Measurements from ENCODE around the gene PPM1L.

The PPM1L gene

GRCh38 chr3:160951642-160952487, 195.8 kb downstream of the PPM1L start:
- no peak overlapping the region for H3K27ac ChIP-seq
- TF ChIP-seq CTCF (conservative IDR thresholded peaks at IDR 0.05) = no peak

- H3K27ac ChIP-seq = no peak overlapping the region
- no peak for TF ChIP-seq CTCF (conservative IDR thresholded peaks at IDR 0.05)
Observed at GRCh38 chr3:160953686-160954085, 197.7 kb downstream of the PPM1L start.

- no peak overlapping the region for H3K27ac ChIP-seq
- no peak for TF ChIP-seq CTCF (conservative IDR thresholded peaks at IDR 0.05)
Observed at GRCh38 chr3:160956785-160957184, 200.8 kb downstream of the PPM1L start.

GRCh38 chr3:160960568-160960967, 204.5 kb downstream of the PPM1L start:
- H3K27ac ChIP-seq = no peak overlapping the region
- no peak for TF ChIP-seq CTCF (conservative IDR thresholded peaks at IDR 0.05)

- TF ChIP-seq CTCF (conservative IDR thresholded peaks at IDR 0.05) = no peak
- no peak overlapping the region for H3K27ac ChIP-seq
Observed at GRCh38 chr3:160963949-160964348, 207.9 kb downstream of the PPM1L start.

GRCh38 chr3:160968761-160969160, 212.7 kb downstream of the PPM1L start:
- no peak for TF ChIP-seq CTCF (conservative IDR thresholded peaks at IDR 0.05)
- no peak overlapping the region for H3K27ac ChIP-seq

GRCh38 chr3:160973067-160973809, 217.2 kb downstream of the PPM1L start:
- H3K27ac ChIP-seq = peak overlapping the region; percentile 60
- no peak for TF ChIP-seq CTCF (conservative IDR thresholded peaks at IDR 0.05)
